ENCODE results near the gene PIR.

The PIR gene

GRCh38 chrX:15416133-15416993, 76.8 kb downstream of the PIR start:
- no peak for DNase-seq

- no peak for DNase-seq
These were observed 80.0 kb downstream of the PIR start for GRCh38 chrX:15413101-15413500.

- DNase-seq, result no peak
These were observed 82.2 kb downstream of the PIR start for GRCh38 chrX:15410947-15411346.

- no peak for DNase-seq
These were observed 82.7 kb downstream of the PIR start for GRCh38 chrX:15410430-15410829.

GRCh38 chrX:15405846-15406245, 87.3 kb downstream of the PIR start:
- no peak for DNase-seq

GRCh38 chrX:15404401-15405096, 88.6 kb downstream of the PIR start:
- no peak for DNase-seq

GRCh38 chrX:15401378-15401777, 91.8 kb downstream of the PIR start:
- no peak for DNase-seq

GRCh38 chrX:15399962-15400391, 93.2 kb downstream of the PIR start:
- no peak for DNase-seq

GRCh38 chrX:15398874-15399273, 94.3 kb downstream of the PIR start:
- no peak for DNase-seq

- no peak for DNase-seq
These were observed 97.3 kb downstream of the PIR start for GRCh38 chrX:15395789-15396188.

GRCh38 chrX:15391850-15392249, 101.3 kb downstream of the PIR start:
- DNase-seq, result no peak

GRCh38 chrX:15384304-15384703, 108.8 kb downstream of the PIR start, which contains the start of gene VEGFD:
TSS of gene VEGFD (minus strand) at chrX:15384413. CDS start at chrX:15383946, 467 bp downstream.
- DNase-seq, result no peak

- DNase-seq, result no peak
These were observed 110.3 kb downstream of the PIR start for GRCh38 chrX:15382813-15383212.

- DNase-seq, result no peak
These were observed 116.2 kb downstream of the PIR start for GRCh38 chrX:15376956-15377355.

- DNase-seq, result no peak
These were observed 119.2 kb downstream of the PIR start for GRCh38 chrX:15373976-15374375.

GRCh38 chrX:15366506-15367352, 126.4 kb downstream of the PIR start:
- DNase-seq, result no peak

GRCh38 chrX:15359701-15360100, 133.4 kb downstream of the PIR start:
- no peak for DNase-seq

- no peak for DNase-seq
These were observed 134.6 kb downstream of the PIR start for GRCh38 chrX:15358533-15358932.

- no peak for DNase-seq
These were observed 136.7 kb downstream of the PIR start for GRCh38 chrX:15356444-15356843.

GRCh38 chrX:15350329-15350996, 142.7 kb downstream of the PIR start:
- no peak for DNase-seq

GRCh38 chrX:15349046-15349445, 144.1 kb downstream of the PIR start:
- DNase-seq, result no peak

- no peak for DNase-seq
These were observed 147.2 kb downstream of the PIR start for GRCh38 chrX:15345976-15346375.

- DNase-seq, result no peak
These were observed 149.0 kb downstream of the PIR start for GRCh38 chrX:15344106-15344505.

Measured in stimulated activated CD4-positive, alpha-beta T cell treated with anti-CD3 and anti-CD28 coated beads, Interleukin-4, amount 100 ng/mL, for 1 hour (primary cell).